GM21529 (cell line): Measurements from ENCODE around the gene TRAPPC10.

Experiments
- ATAC-seq: cut with Tn5 transposase; IDR thresholded peaks from one replicate; pipeline ENCODE4 v1.9.1; 2021; ENCODE audit not compliant: unreplicated experiment

Gene TRAPPC10, protein sequence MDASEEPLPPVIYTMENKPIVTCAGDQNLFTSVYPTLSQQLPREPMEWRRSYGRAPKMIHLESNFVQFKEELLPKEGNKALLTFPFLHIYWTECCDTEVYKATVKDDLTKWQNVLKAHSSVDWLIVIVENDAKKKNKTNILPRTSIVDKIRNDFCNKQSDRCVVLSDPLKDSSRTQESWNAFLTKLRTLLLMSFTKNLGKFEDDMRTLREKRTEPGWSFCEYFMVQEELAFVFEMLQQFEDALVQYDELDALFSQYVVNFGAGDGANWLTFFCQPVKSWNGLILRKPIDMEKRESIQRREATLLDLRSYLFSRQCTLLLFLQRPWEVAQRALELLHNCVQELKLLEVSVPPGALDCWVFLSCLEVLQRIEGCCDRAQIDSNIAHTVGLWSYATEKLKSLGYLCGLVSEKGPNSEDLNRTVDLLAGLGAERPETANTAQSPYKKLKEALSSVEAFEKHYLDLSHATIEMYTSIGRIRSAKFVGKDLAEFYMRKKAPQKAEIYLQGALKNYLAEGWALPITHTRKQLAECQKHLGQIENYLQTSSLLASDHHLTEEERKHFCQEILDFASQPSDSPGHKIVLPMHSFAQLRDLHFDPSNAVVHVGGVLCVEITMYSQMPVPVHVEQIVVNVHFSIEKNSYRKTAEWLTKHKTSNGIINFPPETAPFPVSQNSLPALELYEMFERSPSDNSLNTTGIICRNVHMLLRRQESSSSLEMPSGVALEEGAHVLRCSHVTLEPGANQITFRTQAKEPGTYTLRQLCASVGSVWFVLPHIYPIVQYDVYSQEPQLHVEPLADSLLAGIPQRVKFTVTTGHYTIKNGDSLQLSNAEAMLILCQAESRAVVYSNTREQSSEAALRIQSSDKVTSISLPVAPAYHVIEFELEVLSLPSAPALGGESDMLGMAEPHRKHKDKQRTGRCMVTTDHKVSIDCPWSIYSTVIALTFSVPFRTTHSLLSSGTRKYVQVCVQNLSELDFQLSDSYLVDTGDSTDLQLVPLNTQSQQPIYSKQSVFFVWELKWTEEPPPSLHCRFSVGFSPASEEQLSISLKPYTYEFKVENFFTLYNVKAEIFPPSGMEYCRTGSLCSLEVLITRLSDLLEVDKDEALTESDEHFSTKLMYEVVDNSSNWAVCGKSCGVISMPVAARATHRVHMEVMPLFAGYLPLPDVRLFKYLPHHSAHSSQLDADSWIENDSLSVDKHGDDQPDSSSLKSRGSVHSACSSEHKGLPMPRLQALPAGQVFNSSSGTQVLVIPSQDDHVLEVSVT

DNA sequence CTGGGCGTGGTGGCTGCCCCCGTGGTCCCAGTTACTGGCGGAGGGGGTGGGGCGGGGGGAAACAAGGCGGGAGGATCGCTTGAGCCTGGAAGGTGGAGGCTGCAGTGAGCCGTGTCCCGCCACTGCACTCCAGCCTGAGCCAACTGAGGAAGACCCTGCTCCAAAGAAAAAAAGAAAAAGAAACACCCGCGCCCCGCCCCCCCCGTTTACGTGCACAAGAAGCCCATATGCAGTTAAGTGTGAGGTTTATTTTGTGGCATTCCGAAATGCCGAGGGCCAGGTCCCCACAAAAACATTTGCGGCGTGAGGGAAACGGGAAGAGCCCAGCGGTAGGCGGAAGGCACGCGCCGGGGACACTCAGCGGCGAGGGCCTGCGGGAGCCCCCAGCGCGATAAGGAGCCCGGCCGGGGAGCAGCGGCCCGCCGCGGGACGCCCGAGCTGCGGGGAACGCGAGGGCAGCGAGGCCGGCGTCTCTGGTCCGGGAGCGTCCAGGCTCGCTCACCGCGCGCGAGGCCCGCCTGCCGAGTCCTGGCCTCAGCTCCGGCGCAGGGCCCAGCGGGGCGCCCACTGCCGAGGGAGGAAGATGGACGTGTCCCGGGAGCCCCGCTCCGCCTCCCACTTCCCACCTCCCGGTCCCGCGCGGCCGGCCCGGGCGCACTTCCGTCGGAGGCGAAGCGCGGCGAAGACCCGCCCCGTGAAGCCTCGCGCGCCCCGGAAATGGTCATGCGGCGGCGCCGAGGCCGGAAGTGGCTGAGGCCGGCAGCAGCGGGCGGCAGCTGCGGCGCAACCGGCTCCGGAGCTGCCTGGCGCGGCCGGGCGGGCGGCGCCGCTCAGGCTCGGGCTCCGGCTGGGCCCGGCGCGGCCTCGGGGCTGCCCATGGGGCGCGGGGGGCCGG, at the start of gene TRAPPC10:
Gene TRAPPC10 (plus strand): TSS at position 731 of the 895 bp plus-strand sequence. CDS start 185 bp downstream, outside the sequence.
- peak; percentile 53 for ATAC-seq

DNA sequence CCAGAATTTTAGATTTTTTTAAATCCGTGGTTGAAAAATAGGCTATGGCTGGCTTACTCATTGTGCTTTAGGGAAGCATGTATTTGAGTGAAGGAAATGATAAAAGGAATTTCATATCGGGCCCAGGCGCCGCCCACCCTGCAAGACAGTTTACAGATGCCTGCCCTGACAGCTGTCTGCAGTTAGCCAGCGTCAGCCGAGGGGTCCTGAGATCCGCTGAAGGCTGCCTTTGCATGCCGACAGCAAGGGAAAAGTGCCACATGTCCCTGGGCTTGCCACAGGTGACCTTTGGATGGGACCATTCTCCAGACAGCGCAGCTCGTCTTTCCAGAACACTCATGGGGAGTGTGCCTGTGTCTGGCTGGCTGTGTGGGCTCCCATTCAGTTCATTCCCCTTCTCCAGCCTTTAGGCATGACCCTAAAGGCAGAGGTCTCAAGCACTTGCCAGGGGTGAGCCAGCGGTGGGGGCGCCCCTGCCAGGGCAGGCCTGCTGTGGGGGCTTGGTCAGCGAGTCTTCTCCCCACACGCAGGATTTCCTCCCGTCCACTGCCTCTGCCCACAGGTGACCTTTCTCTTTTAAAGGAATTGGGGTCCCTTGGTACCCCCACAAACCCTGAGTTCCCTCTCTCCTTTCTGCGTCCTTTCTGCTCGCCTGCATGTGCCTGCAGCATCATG, 46.1 kb upstream of the TRAPPC10 start:
- no peak for ATAC-seq

DNA sequence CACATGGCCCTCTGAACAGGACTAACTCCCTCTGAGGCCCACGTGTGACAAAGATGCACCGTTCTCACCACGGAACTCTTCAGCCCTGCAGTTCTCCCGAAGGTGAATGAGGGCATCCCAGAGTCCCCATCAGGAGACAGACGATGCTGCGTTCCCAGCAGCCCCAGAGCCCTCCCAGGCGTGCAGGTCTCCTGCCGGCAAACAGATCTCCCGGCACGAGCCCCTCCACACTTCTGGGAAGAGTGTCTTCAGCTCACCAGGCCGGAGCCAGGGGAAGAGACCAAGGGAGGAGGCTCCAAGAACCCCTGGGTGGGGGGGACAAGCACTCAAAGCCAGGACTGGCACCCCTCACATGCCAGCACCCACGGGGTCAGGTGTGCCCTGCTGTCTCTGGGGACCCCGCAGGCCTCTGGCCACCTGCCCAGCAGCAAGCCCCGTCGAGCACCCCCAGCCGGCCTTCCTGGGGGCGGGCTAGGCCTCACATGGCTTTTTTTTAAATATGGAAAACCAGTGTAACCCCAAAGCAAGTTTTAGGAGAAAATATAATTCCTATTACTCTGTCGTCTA, 45.1 kb upstream of the TRAPPC10 start:
- ATAC-seq = no peak

DNA sequence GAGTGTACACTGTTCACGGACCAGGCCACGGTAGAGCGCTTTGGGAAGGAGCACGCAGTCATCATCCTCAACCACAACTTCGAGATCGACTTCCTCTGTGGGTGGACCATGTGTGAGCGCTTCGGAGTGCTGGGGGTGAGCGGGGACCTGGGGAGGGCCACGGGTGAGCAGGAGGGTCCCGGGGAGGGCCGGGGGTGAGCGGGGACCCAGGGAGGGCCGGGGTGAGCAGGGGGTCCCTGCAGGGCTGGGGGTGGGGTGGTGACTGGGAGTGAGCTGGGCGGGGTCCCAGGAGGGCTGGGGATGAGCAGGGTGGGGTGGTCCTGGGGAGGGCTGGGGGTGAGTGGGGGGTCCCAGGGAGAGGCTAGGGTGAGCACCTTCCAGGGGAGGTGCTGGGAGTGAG, 44.1 kb upstream of the TRAPPC10 start:
- no peak for ATAC-seq

DNA sequence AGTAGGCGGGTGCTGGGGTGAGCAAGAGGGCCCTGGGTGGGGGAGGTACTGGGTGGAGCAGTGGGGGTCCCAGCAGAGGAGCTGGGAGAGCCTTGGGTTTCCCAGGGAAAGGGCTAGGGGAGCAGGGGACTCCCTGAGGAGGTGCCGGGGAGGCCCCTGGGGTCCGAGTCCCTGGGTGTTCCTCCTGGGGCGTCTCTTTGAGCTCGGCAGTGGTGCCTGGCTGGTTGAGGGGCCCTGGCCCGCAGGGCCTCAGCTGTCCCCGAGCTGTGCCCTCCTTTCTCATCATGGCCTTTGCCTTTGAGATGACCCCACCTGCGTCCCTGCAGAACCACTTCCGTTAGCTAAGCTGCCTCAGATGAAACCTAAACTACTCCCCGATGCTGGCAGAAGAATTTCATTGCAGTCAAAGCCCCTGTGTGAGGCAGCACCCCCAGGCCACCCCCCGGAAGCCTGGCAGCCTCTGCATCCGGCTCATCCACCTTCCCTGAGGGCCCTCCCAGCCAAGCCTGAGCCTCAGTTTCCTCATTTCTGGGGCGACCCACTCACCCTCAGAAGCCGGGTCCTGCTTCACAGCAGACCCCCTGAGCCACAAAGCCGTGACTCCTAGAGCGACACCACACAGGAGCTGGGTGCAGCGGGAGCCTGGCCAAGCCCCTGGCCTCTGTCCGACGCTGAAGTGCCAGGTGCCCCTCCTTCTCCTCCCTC, 43.5 kb upstream of the TRAPPC10 start:
- ATAC-seq = no peak

DNA sequence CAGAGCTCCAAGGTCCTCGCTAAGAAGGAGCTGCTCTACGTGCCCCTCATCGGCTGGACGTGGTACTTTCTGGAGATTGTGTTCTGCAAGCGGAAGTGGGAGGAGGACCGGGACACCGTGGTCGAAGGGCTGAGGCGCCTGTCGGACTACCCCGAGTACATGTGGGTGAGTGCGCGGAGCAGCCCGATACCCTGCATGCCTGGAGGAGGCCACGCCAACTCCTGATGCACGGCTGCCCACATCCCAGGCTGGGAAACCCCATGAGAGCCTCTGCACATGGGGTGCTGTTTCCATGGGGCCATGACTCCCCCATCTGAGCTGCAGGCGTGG, 43.0 kb upstream of the TRAPPC10 start:
- ATAC-seq = no peak

DNA sequence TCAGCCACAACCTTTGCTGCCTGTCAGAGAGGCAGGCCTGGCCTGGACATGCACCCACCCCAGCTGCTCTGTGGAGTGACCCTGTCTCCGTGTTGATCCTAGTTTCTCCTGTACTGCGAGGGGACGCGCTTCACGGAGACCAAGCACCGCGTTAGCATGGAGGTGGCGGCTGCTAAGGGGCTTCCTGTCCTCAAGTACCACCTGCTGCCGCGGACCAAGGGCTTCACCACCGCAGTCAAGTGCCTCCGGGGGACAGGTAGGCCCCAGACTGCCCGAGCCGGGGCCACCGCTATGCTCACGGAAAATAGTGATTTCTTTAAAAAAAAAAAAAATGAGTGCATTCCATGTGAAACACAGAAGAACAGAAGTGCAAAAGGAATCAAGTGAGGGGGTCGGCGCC, 41.6 kb upstream of the TRAPPC10 start:
- no peak for ATAC-seq

DNA sequence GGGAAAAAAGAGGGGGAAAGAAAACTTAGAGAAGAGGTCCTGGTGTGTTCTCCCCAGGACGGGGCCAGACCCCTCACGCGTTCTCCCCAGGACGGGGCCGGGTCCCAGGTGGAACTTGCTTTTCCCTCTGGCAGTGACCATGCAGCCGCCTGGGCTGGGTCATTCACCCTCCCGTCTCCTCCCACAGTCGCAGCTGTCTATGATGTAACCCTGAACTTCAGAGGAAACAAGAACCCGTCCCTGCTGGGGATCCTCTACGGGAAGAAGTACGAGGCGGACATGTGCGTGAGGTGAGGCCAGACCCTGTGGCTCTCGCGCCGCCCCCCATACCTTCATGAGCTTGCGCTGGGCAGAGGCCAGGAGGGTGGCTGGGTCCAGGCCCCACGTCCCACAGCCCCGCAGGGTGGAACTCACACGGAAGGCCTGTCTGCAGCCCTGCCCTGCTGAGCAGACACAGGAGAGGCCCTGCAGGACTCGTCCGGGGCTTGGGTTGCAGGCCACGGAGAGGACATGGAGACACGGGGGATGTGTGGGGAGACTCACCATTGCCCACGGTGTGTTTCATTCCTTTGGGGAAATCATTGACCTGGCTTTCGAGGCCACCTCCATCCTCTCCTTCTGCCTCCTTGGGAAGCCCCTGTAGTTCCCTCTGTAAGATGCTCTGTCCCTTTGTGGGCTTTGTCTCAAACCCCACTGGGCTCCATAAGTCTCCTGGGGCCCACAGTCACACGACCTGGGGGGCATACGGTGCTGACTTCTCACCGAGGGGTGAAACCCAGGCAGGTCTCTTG, 40.7 kb upstream of the TRAPPC10 start:
- ATAC-seq = no peak

DNA sequence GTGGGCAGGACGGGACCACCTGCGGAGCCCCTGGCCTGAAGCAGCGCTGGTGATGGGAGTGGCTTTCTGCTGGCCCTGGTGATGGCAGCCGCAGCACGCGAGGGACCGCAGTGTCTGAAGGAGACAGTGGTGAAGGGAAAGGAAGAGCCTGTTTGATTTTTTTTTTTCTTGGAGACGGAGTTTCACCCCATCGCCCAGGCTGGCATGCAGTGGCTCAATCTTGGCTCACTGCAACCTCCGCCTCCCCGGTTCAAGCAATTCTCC, 40.2 kb upstream of the TRAPPC10 start:
- ATAC-seq = no peak

DNA sequence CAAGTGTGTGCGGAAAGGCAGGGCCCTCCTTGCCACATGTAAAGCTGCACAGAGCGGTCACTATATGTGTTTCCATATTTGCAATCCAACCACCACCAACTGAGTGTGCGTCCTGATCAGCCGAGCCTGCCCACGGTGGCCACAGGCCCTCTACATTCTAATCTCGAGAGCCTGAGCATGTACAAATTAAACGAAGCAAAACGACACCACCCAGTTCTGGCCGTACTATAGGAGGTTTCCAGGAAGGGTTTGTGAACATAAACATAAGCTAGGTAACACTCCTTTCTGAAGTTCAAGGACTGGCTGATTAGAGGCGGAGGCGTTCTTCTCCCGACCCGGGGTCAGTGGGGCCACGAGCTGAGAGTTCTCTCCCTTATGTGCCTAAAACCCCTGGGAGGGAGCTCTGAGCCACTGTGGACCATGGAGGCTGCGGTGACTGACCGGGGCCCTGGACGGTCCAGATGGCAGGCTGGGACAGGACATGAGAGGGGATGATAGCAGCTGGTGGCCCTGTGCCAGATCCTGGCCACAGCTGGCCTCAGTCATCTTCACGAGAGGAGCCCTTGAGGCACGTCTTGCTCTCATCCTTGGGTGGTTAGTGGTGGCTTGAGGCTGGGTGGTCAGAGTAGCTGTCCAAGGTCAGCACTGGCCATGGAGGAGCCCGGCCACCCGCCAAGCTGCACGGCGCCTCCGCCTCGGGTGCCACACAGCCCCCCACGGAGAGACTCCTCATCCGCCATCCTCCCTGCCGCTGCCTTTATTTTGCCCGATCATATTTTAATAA, 39.1 kb upstream of the TRAPPC10 start:
- ATAC-seq = no peak

DNA sequence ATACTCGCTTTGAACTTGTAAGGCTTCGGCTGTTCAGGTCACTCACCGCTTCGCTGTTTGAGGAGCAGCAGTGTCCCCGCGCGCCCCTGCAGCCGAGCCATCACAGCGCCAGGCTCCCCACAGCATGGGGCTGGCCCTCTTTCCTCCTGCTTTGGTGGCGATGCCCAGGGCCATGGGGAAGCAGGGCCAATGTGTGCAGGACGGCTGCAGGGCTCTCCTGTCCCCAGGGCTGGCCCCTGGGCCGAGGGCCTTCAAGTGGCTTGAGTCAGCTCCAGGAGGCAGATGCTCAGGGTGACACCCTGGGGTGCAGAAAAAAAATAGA, 38.5 kb upstream of the TRAPPC10 start:
- ATAC-seq = no peak

DNA sequence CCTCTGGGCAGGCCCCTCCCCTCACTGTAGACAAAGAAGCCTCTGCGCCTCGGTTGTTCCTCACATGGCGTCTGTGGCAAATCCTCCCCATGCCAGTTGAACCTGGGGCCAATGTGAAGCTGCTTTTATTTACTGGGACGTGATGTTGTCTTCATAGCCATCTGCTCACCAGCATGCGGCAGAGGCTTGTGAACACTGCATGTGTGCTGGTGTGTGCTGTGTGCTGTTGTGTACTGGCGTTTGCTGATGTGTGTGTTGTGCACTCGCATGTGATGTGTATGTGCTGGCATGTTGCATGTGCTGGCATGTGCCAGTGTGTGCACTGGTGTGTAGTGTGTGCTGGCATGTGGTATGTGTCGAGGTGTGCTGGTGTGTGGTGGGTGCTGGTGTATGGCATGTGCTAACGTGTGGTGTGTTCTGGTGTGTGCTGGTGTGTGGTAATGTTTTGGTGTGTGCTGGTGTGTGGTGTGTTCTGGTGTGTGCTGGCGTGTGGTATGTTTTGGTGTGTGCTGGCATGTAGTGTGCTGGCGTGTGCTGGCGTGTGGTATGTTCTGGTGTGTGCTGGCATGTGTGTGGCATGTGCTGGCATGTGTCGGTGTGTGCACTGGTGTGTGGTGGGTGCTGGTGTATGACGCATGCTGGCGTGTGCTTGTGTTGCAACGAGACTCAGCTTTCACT, 37.2 kb upstream of the TRAPPC10 start:
- ATAC-seq = no peak

DNA sequence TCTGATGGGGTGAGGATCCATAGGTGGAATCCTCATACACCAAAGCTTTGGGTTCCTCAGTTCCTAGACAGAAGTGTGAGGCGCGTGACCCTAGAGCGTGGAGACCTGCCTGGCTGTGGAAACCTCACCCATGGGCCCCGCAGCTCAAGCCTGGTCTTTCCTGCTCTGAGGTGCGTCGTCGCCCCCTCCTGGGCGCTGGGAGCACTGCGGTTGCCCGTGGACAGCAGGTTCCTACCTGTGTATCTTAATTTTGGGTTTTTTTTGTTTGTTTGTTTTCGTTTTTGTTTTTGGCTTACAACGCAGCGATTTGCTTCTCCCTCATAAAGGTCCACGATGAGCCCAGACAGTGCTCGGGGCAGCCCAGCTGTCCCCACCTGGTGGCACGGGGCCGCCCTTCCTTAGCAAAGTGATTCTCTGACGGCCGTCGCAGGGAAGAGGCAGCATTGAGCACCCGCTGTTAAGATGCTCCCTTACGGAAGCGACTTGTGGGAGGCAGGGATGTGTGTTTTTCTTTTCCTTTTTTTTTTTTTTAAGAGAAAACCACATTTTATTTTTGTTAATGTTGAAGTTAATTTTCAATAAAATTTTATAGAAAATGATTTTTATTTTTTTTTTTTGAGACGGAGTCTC, 36.5 kb upstream of the TRAPPC10 start:
- no peak for ATAC-seq

DNA sequence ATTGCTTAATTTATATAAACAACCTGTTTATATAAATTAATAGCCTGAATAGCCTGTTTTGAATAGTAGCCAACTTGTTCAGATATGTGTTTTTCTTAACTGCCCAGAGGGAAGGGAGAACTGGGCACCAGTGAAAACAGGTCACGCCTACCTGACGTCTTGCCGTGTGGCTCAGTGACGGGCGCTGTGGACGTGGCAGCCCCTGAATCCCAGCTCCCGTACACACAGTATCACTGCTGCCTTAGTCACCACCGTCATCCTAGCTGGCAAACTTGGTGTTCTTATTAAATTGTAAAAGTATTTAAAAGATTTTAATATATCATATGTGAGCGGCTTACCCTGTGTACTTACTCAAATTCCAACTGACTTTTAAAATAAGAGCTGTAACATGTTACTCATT, 35.4 kb upstream of the TRAPPC10 start:
- ATAC-seq = no peak

DNA sequence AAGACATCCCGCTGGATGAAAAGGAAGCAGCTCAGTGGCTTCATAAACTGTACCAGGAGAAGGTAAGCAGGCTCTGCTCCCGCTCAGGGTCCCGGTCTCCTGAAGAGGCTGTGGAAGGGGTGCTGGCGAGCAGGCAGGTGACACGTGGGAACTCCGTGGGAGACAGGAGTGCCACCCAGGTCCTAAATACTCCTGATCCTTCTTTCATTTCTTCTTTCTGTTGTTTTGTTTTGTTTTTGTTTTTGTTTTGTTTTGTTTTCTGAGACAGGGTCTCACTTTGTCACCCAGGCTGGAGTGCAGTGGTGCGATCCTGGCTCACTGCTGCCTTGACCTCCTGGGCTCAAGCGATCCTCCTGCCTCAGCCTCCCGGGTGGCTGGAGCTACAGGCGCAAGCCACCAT, 34.0 kb upstream of the TRAPPC10 start:
- ATAC-seq = no peak

DNA sequence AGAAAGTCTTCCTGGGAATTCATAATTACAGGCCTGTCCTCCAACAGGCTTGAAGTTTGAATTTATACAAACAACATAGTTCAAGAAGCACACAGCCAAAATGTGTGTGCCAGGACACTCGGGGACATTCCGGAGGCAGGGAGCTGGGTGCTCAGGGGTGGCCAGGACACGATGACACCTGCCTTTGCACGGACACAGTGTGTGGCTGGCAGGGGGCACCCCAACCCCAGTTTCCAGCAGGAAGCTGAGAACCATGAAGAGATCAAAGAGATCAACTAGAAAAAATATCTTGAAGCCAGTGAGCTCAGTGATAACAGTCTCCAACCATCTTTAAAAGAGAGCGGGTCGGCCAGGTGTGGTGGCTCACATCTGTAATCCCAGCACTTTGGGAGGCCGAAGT, 32.5 kb upstream of the TRAPPC10 start:
- ATAC-seq = no peak
